GM19328 (cell line): ENCODE data around the gene NAV3.

Source experiments
- ATAC-seq: cut with Tn5 transposase; IDR thresholded peaks from one replicate; pipeline ENCODE4 v1.9.1; 2021; ENCODE audit warnings: mild to moderate bottlenecking, moderate library complexity; ENCODE audit not compliant: unreplicated experiment

Gene NAV3

DNA sequence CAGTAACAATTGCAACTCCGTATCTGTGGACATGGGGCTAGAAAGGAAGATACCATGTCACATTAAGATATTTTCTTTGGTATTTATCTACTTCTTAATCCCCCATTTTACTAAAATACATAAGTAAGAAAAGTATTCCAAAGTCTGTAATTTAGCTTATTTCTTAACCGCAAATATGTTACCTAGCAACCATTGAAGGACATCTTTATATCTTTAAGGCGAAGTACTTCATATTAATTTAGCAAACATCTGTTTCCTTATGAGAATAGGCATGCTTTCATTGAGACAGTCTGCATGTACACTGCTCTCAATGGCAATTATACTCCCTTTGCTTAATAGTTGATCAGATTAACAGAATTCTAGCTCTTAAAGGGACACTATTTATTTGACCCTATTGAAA, 88.8 kb downstream of the NAV3 start:
- no peak for ATAC-seq

DNA sequence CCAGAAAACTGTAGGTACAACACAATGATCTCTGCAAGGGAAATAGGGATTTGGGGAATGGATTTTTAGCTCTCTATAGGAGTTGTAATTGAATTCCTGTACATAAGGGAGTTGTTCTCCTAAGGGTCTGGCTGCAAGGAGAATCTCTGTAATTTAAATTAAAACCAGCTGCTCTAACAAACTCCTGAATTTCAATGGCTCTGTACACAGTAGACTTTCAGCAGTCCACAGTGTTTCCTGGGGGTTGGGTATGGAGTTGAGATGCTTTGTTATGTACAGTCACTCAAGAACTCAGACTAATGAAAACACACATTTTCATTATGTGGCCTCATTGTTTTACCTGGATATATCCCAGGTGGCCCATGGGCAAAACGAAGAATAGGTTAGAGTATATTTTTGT, 93.2 kb downstream of the NAV3 start:
- ATAC-seq = no peak

DNA sequence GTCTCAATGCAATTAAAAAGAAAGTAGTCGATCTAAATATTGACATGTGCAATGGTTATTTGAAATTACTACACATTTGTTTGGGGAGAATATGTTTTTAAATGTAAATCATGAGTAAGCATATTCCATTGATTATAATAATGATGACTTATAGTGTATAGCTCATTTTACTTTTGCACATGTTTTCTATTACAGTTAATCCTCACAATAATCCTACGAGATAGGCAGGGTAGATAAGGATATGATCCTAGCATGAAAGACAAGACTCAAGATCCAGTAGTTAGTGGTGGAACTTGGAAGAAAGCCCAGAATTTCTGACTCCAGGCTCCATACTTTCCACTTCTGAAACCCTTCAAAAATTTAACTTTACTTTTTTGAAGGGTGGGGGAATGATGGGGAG, 94.0 kb downstream of the NAV3 start:
- no peak for ATAC-seq

DNA sequence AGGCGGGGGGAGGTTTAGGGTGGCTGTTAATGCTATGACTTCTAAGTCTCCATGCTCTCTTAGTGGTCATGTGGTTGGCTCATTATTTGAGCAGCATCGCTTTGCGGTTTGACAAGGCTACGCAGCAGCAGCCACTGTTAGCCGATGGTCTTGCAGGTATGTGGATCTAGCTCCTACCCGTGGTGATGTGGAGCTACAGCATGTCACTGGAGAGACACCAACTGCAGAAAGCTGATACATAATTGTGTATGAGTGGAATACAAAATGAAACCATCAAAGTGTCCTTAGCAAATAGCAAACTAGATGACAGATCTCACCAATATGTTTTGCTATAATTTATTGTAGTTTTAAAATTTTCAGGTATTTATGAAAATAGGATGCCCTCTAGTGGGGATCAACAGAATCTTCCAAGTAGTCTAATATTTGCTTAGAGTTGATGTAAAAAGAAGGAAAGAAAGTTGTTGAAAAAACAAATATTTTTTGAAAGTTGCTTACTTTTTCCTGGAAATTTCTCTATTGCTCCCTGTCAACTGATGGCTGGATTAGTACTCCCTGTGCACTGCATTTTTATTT, 94.9 kb downstream of the NAV3 start:
- peak; percentile 97 for ATAC-seq

DNA sequence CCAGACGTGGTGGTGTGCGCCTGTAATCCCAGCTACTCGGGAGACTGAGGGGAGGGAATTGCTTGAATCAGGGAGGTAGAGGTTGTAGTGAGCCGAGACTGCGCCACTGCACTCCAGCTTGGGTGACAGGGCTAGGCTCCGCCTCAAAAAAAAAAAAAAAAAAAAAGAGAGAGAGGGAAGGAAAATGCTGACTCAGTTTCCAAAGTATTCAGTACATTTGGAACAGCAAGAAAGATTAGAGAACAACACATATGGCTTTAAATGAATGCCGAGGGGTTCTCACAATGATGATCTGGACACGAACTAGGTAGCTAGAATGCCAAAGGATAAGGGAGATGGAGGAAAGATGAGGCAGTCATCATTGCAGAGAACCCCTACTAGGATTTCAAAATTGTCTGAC, 97.4 kb downstream of the NAV3 start:
- ATAC-seq = no peak

DNA sequence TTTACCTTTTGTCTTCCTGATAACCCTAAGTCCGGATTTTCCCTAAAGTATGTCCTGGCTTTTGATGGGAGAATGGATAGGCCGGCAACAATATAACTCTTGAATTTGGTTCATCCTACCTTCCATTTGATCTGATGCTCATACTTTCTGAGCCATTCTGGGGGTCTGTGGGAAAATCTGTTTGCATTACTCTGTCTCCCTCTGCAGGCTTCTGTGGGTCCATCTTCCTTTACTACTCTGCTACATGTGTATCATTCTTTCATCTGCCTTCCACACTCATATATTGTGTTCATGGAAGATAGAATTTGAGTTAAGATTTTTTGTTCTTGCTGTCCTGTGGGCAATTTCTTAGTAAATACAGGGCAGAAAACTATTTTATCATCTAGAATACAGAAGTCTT, 101.5 kb downstream of the NAV3 start:
- no peak for ATAC-seq

DNA sequence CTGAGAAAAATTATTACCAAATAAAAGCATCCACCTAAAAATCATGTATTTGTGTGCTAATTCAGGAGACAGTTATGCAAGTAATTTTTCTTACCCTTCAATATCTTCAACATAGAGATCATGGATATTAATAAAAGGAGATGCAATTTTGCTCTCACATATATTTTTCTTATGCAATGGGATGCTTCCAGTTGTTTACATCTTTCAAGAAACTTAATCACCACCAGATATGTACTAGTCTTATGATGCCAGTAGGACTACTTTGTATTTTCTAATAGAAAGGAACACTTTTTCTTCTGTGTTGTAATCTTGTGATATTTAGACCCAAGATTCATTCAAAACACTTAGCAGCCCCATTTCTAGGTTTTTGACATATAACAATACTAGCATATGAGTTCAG, 107.6 kb downstream of the NAV3 start:
- no peak for ATAC-seq

DNA sequence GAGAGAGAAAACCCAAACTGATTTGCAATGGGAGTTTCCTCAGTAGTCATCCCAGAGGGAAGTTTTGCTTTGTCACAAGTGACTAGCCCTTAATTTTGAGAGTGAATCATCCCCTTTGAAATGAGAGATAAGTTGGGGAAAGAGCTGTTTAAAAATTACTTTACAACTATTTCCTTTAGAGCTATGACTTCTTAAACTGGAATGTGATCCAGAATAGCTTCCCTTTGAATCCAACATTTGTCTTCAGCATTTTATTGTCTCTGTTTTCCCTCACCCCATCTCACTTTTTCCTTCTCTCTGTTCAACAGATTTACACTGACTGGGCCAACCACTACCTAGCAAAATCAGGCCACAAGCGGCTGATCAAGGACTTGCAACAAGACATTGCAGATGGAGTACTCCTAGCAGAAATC, 109.3 kb downstream of the NAV3 start:
- ATAC-seq = no peak

DNA sequence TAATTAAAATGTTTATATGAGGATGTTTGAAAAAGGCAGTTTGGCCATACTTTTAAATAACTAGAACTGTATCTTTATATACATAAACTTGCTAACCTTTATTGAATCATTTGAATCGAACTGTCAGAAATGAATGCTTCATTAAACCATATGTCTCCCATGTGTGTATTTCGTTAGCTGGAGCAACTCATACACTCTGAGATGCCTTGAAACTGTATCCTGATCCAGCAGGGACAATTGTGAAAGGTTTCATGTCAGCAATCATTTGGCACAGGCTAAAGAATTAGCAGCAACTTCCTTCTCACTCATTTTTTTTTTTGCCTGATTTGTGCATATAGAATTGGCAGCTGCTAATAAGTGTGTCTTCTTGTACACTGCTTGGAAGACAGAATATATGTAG, 109.9 kb downstream of the NAV3 start:
- ATAC-seq = no peak

DNA sequence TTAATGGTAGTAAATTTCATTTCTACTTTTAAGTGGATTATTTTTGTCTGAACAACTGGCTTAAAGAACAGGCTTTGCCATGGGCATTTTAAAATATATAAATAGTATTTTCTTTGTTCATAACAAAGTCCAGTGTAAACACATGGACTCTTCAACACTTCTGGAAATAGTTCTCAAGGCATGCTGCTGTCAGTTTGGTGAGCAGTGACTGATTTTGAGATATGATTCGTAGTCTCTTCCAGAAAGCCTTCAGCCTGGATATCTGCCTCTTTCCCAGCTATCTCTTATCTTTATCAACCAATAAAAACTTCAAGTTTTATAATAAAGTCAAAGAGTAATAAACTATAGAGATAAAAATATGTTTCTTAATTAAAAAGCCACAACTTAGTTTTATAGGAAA, 110.7 kb downstream of the NAV3 start:
- no peak for ATAC-seq

DNA sequence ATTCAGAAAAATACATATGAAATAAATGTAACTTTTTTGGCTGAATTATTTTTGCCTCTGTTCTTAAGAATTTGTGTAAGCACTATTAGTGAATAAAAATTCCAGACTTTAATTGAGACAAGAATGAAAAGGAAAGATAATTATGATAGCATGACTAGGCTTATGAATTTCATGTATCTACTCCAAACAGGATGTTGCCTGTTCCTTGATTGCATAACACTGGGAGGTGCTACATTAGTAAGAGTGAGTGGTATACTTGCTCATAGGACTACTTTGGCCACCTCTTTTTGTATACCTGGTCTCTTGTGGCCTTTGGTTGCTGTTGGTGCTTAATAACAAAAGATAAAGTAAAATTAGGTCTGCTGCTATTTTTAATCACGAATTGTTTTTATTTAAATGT, 112.8 kb downstream of the NAV3 start:
- no peak for ATAC-seq

DNA sequence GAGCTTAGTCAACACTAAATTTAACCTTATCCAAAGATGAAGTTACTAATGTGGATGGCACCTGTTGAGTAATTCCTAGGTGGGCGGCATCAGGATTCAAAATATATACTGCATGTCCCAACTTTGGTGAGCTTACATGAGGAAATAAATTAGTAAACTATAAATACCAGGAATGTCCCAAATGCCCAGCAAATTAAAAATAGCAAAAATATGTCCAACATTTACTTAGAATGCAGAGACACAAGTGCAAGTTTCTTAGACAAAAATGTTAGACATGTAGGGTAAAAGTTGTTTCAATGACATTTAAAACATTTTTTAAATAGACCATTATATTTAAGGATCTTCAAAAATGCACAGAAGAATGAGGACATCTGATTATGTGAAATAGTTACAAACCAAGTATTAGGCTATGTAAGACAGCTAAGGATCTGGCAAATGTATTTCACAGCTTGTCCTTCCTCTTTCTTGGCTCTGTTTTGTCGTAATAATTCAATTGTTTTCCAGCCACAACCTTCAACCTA, 115.9 kb downstream of the NAV3 start:
- no peak for ATAC-seq

DNA sequence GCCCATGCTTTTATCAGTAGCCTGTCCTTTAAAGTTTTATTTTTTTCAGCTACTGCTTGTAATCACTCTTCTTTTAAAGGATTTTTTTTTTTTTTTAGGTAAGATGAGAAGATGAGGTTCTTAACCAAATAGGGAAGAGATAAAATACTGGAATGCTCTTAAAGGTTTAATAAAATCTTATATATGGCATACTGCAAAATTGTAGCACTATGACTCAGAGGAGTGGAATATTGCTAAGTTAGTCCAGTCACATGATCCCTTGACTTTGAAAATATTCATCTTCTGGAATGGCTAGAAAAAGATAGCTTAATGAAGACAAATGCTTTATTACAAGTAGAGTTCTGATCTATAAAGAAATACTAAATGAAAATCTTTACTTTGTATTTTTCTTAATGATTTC, 116.6 kb downstream of the NAV3 start:
- ATAC-seq = no peak

DNA sequence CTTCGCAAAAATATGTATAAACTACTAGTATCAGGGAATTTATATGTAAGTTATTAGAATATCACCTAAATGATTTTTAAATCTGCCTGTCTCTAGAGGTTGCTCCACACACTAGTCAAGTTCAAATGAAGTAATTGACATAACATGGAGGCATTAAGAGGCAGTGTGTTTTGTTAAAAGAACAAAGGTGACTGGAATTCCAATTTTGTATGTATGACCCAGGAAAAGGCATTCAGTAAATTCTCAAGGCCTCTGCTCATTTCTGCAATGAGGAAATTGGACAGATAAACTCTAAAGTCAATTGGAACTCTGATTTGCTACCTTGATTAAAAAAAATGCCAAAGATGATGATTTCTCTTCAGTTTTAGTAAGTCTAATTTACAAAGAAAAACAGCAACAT, 117.1 kb downstream of the NAV3 start:
- ATAC-seq = no peak

DNA sequence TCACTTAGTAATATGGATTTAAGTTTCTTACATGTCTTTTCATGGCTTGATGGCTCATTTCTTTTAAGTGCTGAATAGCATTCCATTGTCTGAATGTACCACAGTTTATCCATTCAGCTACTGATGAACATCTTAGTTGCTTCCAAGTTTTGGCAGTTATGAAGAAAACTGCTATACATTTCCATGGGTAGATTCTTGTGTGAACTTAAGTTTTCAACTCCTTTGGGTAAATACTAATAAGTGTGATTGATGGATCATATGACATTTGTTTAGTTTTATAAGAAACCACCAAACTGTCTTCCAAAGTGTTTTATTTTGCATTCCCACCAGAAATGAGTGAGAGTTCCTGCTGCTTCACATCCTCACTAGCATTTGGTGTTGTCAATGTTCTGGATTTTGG, 119.2 kb downstream of the NAV3 start:
- no peak for ATAC-seq

DNA sequence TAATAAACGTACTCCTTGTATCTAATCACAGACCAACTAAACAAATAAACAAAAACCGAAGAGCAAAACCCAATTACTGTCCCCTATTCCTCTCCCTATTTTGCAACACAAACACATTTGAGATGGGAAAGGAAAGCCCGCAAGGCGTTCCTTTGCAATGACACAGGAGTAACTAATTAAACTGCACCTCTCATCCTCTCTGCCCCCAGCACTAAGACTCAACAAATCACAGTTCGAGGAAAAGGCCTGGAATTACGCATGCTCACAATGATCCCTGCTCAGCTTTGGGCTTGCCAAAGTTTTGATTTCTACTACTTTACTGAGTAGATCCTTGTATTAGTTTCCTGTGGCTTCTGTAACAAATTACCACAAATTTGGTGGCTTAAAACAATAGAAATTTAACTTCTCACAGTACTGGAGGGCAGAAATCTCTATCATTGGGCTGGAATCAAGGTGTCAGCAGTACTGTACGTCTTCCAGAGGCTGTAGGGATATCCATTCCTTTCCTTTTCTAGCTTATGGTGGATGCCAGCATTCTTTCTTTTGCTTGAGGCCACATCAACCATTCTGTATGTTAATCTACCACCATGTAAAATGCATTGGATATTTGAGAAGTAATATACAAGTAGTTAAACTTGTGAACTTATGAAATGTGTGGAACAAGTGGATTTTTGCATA, 123.0 kb downstream of the NAV3 start:
- ATAC-seq = no peak

DNA sequence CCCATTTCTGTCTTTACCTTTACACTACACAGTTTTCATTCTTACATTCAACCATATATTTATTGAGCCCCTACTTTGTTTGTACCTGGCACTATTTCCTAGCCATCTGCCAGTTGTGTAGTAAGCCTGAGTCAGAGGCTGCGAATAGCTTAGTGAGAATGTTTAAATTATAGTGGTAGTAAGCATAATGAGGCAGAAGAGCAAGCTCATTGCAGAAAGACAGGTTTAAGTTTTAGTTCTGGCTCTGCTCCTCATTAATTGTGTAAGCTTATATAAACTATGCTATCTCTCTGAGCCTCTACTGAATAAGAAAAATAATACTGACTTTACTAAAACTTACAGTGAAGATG, 123.5 kb downstream of the NAV3 start:
- no peak for ATAC-seq

DNA sequence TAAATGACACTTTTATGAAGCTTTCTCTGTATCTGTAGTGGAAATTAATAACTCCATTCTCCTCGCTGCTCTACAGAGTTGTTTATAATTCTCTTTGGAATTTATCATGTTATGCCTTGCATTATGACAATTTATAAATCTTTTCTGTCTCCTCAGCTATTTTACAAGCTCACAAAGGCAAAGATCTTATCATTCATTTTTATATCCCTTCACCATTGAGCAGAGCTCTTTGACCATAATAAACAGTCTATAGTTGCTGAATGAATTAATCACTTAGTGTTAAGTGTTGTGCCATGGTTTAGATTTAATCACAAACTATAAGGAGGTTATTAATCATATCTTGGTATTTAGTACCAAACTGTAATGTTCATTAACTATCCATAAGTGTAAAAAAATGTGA, 126.4 kb downstream of the NAV3 start:
- no peak for ATAC-seq

DNA sequence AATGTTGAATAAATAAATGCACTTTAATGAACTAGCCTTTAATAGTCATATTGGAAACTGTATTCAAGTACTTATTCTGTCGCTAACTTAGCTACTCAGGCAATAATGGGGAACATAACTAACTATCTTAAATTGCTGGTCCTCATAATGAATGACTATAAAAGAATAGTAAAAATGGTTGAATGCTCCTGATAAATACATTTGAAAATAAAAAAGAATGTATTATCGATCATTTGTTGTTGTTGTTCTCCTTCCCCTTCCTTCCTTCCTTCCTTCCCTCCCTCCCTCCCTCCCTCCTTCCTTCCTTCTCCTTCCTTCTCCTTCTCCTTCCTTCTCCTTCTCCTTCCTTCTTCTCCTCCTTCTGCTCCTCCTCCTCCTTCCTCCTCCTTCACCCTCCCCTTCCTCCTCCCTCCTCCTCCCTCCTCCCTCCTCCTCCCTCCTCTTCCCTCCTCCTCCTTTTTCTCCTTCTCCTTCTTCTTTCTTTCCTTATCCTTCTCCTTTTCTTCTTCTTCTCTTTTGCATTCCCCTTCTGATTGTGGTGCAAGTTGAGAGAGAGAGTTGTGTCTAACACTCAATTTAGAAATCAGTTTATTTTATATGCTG, 133.0 kb downstream of the NAV3 start:
- no peak for ATAC-seq

DNA sequence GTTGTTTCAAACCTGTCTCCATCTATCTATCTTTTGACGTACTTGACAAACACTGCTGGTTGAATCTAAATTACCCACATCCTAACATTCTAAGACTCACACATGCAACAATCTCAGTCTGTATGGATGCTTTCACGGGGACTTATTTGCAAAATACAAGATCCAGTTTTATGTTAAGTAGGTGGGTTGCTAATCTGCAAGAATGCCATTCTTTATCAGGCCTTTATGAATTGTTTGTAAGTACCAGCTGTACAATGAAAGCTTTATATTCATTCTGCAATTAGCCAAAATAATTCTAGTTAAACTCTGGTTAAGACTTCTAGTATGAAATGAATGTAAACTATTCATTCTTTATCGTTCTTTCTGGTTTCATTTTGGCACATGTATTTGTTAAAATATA, 135.1 kb downstream of the NAV3 start:
- ATAC-seq = no peak

DNA sequence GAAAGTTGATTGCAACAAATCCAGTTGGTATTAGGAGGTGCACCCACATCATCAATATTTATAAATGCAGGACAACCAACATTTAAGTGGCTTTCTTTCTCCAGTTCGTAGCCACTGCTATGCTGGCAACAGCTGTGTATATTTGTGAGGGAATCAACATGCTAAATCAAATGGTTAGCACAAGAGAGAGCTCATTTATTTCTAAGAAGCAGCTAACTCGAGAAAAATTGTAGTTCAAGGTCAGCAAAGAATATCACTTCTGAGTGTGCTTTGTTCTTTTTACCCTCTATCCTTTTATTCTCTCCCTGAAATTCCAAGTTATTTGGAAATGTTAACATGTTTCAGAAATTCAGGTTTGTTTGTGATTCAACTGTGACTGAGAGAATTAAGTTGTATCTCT, 137.3 kb downstream of the NAV3 start:
- no peak for ATAC-seq

DNA sequence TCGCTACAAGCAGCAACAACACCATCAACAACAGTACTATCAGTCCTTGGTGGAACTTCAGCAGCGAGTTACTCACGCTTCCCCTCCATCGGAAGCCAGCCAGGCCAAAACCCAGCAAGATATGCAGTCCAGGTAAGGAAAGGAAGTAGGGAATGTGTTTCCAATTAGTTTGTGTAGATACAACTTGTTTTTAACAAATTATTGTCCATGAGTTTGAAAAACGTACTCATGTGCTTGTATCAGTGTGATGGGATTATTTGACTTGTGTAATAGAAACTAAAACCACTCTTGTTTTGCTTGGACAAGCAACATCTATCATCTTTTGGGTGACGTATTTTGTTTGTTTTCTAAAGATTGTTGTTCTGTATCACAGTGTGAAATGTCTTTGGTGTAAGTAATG, 137.9 kb downstream of the NAV3 start:
- no peak for ATAC-seq

DNA sequence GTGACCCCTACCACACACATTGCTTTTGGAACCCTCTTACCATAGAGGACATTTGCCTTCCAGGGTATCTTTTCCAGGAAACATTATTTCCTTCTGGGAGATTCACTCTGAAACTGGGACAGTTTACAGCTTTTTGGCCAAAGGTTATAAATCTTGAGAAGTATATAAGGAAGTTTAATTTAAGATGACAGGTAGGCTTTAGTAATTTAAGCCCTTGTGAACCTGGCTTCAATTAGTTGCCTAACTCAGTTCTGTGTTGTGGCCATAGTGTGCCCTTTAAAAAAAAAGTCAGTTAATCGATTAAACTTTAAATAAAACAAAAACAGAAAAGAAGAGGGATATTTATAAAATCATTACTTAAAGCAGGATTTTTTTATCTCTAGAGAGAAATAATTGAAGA, 142.9 kb downstream of the NAV3 start:
- no peak for ATAC-seq
